NCI-H146 treated with DMSO at 0.1 percent for 48 hours (cell line): Measurements from ENCODE around the gene PDGFA.

ENCODE experiments used
- DNase-seq: peaks from one replicate; lab custom pipeline; 2025; ENCODE audit not compliant: unreplicated experiment; lab: John Stamatoyannopoulos, UW

Gene PDGFA

DNA sequence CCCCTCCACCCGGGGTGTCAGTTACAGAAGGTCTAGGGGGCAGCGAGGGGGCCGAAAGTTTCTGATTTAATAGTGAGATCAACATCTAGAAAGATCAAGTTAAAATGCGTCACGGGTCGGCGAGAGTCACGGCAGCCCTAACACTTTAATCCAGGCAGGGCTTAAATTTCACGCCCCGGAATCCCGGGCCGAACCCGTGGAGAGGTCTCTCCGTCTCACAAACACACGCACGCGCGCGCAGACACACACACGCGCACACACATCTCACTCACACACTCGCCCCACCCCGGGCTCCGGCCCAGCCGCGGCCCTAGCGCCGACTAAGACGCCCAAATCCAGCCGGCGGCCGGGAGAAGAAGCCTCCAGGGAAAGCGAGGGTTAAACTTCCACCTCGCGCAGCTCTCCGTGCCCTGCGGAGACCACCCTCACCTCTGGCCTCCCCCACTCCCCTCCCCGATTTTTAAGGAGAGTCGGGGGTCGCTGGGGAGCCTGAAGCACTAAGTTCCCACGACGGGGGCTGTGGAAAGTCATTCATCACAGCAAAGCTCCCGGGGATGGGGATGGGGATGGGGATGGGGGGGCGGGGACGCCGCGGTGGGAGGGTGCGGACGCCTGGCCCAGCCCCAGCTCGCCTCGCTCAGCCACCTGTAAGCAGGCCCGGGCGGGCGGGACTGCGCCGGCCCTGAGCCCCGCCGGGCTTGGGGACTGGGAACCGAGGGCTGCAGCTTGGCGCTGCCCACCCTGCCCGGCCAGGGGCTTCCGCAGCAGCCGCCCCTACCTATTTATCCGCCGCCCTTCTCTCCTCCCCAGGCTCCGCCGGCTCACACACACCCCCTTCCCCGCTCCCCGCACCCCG is 1.6 kb downstream of the PDGFA start:
- no peak for DNase-seq

DNA sequence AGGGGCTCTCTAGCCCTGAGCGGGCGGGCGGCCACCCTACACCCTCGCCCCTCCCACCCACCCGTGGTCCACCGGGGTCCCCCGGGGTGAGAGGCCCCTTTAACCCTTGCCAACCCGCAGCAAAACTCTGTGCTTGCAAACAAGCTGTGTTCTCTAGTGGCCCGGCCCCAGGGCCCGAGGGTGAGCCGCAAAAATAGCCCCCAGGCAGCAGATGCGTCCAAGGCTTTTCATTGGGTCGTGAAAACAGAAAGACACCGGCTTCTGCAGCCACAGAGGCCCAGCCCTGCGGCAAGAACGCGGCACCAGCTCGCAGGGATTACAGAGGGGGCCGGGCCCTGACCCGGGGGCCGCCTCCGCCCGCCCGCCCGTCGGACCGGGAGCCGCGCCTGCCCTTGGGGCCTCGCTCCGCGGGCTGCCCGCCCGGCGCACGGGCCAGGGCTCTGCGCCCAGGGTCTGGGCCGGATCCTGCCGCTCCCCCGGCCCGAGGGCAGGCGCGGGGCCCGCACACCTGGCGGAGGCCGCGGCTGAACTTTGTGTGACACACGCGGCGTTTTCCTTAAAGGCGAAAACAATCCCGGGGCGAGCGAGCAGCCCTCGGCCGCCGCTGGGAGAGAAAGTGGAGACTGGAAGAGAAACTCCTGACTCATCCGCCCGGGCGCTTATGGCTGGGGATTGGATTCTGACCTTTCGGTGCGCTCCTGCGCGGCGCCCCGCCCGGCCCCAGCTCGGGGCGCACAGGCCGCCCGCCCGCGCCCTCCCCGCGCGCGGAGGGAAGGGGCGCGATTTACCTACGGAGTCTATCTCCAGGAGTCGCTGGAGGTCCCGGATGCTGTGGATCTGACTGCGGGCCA is 2.8 kb downstream of the PDGFA start:
- no peak for DNase-seq

DNA sequence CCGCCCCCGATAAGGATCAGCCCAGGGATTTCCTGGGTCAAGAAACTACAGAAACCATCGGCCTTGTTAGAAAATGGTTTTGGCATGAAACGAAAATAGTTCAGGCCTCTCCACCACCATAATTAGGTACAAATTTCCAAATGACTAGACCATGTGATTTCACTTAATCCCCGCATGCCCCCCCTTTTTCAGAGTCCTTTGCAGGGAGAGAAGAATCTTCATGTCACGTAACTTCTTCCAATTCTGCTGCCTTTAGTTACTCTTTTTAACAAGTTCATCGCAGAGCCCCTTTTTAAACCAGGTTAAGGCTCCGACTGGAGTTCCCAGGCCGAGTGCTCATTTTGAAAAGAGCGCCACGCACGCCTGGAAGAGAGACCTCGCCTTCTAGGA is 3.4 kb downstream of the PDGFA start:
- DNase-seq = no peak

DNA sequence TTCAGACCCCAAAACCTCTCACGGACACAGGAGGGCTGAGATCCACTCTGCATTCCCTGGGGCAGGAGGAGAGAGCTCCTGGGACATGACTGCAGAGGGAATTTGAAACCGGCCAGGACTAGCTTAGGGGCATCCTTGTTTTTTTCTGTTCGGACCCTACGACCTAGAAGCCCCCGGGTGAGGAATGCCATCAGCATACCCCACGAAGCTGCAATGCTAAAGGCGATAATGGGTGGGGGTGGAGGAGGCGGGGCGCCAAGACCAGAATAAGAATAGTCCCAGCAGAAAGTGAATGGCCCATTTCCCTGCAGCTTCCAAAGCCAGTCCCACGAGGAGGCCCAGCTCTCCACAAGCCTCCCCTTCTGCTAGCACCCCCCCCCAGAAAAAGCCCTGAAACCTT is 4.0 kb downstream of the PDGFA start:
- DNase-seq = no peak

DNA sequence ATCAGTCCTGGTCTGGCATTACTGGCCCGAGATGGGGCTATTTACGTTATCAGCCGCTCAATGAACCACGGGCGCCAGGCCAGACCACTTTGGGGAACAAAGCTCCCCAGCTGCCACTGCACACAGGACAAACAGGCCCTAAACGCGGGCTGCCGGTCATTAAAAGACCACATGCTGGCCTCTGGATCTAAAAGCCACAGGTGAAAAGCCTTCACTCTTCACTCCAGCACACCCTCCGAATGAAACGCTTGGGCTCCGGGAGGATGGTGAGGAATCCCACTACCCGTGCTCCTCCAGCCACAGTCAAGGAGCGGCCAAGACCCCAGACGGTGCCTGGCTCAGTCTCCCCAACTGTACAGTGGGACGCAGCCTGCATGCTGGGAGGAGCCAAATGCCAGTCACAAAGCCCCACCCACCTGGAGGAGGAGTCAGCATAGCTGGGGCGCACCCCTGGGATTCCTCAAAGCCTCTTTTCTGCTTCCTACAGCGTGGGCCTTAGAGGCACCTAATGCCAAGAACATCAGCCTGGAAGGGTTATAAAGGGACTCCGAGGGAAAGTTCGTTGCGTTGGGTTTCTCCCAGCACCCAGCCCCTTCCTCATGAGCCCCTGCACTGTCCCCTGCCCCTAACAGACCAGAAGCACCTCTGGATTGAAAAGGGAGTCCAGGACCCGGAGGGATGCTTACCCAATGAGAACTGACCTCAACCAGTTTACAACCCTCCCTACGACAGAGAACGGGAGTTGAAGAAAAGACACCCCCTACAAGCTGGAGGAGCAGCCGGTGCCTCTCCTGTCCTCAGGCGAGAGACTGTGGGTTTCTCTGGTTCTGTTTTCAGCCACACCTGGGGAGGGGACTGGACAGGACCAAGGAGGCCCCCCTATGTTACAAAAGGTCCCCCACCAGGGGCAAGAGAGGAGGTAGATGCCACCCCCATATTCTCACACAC is 4.7 kb downstream of the PDGFA start:
- DNase-seq = peak; percentile 45

DNA sequence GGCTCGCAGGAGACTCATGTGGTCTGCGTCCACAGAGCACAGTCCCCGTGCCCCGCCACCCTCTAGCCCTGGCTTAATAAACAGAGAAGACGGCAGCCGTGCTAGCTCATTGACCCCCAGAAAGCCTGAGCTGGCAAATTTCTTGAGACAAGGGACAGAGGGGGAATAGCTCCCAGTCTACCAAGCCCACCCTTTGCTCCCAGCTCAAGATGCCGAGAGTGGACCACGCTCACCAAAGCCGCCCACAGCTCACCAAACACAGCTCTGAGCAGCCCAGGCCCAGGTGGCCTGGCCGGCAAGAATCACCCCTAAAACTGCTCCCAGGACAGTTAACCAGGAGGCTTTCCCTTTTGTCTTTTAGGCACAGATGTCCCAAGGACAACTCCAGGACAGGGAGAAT is 5.4 kb downstream of the PDGFA start:
- no peak for DNase-seq

DNA sequence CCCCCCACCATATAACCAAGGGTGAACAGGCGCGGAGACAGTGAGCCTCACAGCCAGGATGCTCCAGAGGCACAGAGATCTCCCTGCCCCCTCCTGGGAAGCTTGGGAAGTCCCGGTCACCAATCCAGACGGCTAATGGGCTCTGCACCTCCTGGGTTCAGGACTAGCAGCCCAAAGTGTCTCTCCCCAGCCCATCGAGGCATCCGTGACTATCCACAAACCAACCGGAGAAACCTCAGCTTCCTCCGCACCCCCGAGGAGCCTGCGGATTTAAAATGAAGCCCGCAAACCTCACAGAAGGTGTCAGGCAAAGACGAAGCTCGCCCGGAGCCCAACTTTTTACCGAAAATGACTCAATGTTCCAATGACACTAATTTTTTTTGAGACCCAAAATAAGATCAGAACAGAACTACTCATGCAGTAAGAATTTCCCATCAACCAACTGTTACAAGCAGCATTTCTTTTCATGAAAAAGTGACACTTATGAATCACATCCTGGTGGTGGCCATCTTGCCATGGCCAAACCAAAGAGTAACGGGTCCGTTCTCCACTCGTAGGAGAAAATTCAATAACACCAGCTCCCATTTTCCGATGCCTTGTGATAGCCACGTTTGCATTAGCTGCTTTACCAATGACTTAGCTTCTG is 6.0 kb downstream of the PDGFA start:
- no peak for DNase-seq

DNA sequence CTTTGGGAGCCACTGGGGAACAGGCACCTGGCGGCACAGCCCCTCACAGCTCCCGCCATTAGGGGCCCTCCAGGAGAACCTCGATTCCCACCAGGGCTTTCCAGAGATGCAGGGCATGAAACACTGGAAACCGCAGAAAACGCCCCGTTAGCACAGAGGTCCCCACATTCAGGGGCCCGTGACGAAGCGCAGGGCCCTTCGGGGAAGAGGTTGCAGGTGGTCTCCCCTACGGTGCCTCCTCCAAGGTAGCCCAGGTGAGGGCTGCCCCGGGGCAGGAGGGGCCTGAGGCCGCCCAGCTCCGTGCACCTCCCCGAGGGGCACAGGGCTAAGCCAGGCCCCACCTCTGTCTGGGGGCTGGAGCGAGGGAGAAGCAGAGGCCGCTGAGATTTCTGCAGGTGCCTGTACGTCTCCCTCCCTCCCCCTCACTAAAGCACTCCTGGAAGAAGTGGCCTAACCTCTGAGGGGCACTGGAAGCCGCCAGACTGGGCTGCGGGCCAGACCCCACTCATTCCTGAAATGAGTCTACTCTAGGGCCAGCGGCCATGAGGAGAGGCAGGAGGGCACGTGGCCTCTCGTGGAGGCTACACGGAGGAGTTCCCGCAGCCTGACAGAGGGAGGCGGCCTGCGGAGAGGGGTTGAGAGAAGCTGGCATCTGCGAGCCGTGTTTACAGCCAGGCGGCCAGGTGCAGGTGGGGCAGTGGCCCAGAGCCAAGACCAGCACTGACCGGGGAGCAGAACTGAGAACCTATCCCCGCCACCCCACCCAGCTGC is 6.9 kb downstream of the PDGFA start:
- DNase-seq = no peak

DNA sequence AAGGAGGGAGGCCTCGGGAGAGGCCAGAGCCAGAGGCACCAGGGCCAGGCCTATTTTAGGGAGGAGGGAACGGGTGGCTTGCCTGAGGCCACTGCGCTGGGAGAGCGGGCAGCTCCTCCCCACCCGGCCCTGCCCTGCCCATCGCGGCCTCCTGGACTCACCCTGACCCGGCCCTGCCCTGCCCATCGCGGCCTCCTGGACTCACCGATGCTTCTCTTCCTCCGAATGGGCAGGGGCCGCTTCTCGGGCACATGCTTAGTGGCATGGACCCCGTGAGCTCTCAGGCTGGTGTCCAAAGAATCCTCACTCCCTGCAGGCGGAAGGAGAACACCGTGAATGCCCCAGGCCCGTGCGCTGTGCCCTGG is 7.5 kb downstream of the PDGFA start:
- no peak for DNase-seq

DNA sequence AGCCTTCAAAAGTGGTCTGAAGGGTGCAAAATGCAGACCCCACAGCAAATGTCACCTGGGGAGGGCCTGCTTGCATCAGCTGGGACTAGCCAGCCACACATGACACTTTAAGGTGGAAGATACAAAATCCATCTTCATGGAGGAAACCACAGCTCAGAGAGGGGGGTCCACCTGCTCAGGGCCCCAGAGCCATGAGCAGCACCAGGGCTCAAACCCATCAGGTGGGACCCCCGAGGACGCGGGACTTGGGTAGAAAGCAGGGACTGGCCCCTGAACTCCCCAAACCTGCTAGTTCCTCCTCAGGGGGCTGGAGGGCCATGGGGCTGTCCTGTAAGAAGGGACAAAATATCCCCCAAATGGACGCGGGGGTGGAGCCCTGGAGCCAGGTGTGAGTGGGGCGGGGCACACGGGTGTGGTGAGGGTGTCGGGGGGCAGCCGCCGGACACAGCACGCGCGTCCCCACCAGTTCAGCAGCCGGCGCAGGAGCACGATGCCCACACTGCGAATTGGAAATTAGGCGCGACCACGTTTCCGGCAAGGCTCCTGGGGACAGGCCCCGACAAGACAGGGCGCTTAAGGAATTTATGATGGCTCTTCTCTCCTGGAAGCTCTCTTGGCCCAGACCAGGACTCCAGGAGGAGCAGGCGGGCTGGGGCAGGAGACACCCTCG is 8.0 kb downstream of the PDGFA start:
- DNase-seq = no peak

DNA sequence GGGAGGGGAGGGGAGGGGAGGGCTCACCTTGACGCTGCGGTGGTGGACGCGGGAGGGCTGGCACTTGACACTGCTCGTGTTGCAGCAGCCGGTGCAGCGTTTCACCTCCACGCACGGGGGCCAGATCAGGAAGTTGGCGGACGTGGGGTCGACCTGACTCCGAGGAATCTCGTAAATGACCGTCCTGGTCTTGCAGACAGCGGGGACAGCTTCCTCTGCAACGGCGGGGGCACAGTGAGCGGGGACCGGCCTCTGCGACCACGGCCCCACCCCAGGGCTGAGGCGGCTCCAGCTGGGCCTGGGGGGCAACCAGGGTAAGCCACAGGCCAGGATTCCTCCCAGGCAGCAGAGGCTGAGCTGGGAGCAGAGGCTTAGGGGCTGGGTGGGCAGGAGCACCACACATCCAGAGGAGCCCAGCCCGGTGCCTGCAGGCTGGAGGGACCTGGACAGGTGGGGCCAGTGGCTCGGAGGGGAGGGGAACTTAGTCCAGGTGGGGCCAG is 8.8 kb downstream of the PDGFA start:
- DNase-seq = no peak

DNA sequence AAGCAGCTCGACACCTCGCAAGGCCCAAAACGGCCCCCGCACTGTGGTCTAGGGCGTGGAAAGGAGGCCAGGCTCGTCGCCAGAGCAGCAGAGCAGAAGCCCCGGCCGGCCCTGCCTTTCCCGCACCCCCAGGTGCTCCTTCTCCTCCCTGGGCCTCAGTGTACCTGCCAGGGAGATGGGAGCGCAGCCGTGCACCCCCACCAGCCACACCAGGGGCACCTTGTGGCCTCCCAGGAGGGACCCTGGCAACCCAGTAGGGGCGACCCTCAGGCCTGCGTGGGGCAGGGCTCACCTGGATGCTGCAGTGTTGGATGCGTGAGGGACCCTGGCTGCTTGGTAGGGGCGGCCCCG is 9.5 kb downstream of the PDGFA start:
- DNase-seq = no peak

DNA sequence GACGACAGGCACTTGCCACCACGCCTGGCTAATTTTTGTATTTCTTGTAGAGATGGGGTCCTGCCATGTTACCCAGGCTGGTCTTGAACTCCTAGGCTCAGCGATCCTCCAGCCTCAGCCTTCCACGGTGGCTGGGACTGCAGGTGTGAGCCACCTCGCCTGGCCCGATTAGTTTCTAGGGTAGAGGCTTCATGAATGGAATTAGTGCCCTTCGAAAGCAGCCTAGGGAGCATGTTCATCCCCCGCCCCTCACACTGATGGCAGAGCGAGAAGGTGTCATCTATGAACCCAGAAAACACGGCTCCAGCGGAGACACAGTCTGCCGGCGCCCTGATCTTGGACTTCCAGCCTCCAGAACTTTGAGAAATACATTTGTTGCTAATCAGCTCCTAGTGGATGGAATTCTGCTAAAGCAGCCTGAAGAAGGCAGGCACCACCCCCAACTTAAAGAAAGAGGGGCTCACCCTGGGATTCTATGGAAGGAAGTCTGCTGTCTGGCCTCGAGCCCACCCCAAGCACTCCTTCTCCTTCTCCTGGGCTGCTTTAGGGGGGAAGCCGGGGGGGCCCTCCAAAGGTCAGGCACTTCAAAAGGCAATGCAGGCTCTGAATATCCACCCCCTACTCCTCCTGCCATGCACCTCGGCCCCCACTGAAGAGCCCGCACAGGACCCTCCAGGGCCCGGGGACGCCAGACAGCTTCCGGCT is 10.1 kb downstream of the PDGFA start:
- DNase-seq = no peak

DNA sequence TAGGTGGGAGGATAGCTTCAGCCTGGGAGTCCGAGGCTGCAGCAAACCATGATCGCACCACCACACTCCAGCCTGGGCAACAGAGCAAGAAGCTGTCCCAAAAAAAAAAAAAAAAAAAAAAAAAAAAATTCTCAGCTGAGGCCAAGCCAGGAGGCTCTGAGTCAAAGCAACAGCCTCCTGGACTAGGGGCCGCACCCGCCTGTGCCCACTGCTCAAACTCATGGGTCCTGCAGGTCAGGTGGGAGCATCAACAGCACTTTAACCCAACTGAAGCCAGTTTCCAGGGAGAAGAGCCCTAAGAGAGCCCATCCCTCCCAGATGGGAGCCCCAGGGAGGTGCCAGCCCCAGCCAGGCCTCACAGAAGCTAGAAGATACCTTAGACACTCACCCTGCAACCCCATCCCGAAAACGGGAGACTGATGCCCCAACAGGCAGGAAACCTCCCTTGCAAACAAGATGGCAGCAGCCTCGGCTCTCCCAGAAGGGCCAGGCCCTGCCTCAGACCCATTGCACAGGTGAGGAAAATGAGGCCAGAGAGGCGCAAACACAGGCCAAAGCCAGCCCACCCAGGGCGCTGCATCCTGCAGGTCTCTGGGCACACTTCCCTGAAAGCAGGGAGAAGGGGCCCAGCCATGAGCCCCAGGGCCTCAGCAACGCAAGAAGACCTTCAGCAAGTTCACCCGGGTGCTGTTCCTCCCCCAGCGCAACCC is 11.0 kb downstream of the PDGFA start:
- DNase-seq = no peak

DNA sequence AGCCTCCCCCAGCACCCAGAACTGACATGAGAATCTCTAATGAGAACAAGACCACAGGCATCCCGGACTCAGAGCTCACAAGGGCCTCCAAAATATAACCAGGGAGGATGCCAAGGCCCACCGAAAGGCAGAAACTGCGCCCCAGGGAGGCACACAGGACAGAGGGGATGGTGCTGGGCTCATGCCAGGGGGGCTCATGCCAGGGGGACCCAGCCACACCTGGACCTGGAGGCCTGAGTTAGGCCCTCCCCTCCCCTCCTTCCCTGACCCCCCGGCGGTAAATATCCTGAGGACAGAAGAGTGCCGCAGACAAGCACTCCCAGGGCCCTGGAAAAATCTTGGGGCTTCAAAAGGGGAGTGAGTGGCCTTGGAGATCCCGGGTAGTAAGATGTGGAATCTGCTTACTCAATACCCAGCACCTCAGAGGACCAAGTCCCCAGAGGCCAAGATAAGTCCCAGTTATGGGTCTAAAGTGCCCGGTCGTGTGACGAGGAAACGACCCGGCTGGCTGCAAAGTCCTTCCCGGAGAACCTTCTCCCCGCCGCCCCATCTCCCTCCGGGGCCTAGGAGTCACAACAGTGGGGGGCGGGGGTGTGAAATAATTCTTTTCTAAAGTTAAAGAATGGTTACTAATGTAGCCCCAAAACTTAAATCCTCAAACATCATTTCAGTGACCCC is 11.9 kb downstream of the PDGFA start:
- DNase-seq = no peak

DNA sequence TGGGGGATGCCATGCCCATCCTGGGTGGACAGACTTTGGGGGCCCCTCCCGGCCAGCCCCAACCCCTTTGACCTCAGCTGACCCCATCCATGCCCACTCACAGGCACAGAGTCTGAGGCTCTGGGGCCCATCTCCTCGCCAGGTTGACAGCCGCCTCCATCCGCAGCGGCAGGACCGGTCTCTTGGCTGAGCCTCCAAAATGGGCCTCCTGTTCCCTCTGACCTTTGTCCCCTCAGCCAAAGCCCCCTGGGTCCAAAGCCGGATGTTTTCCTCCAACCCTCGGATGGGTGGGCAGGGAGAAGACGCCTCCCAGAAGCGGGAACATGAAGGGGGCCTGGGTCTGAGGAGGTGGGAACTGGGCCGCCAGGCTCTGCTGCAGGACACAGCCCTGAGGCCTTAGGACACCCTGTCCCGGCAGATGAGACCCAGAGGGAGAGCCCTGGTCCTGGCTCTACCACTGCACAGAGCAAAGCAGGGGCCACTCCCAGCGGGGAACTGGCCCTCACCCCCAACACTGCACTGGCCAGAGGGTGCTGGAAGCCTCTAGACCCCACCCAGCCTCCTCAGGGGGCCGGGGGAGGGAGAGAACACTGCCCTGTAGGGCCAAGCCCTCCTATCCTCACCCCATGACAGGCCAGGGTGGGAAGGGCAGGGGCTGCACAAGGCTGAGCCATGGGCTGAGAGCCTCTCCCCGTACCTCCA is 12.6 kb downstream of the PDGFA start:
- DNase-seq = no peak

DNA sequence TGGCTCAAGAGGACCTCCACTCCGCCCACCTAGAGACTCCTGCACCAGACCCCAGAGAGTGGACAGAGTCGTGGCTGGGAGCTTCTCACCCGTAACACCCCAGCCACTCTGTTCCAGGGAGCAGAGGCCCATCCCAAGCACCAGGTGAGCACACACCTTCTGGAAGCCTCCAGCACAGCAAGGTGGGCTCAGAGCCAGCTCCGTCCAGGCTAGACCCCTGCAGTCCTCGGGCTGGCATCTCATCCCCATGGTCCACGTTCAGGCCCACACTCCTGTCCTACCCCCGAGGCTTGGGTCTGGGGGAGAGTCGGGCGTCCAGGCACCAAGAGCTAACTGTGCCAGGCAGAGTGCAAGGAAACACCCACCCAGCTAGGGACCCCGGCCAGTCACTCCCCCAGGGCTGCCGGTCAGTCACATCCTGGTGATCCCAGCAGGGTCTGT is 13.2 kb downstream of the PDGFA start:
- DNase-seq = no peak
